HEK293 (cell line): Measurements from ENCODE around the gene PREX1.

Experiments used
- CTCF ChIA-PET: fragments of 350-600 bp; formaldehyde crosslinking; extraction: SDS; loops from one replicate; lab custom pipeline; 2021; ENCODE audit warnings: antibody characterized with exemption; lab: Yijun Ruan, JAX
- POLR2A ChIA-PET: fragments of 300-600 bp; formaldehyde crosslinking; extraction: SDS; loops from one replicate; lab custom pipeline; 2020; ENCODE audit warnings: antibody characterized with exemption, inconsistent platforms; lab: Yijun Ruan, JAX
- H3K27ac ChIP-seq: fragments of 200-500 bp; sonication (Bioruptor generic); 2 replicates; pipeline ENCODE4 v1.5.1; 2014; ENCODE audit warnings: low read depth, low read length, control low read depth, inconsistent platforms; ENCODE audit errors: extremely low read depth
- H3K36me3 ChIP-seq, 2 experiments: fragments of 200-500 bp in 1 of 2; sonication (Bioruptor generic) in 1 of 2; 1 replicate in 1 of 2; 2 replicates in 1 of 2; pipeline ENCODE4 v1.5.1; 2014 to 2017; ENCODE audit warnings: inconsistent platforms in 2 of 2, low read length in 2 of 2; ENCODE audit not compliant: control insufficient read depth in 2 of 2, insufficient read depth in 1 of 2
- H3K4me1 ChIP-seq: fragments of 200-500 bp; sonication (Bioruptor generic); 2 replicates; pipeline ENCODE4 v1.5.1; 2014; ENCODE audit warnings: mild to moderate bottlenecking, low read length, inconsistent platforms; ENCODE audit not compliant: control insufficient read depth, insufficient read depth
- H3K4me3 ChIP-seq: 2 replicates; pipeline ENCODE4 v1.5.1; 2011; ENCODE audit warnings: low read depth, mild to moderate bottlenecking, control low read depth, low read length, moderate library complexity
- H3K9me3 ChIP-seq: fragments of 200-500 bp; sonication (Bioruptor generic); 2 replicates; pipeline ENCODE4 v1.5.1; 2014; ENCODE audit warnings: low read depth, low read length, inconsistent platforms; ENCODE audit not compliant: control insufficient read depth, insufficient read depth
- KLF10 ChIP-seq: fragments of 450-650 bp; IDR thresholded peaks from 2 replicates; pipeline ENCODE4 v1.5.1; 2018; ENCODE audit warnings: missing biosample characterization, mild to moderate bottlenecking, missing genetic modification characterization
- MYNN ChIP-seq: fragments of 450-650 bp; formaldehyde crosslinking; IDR thresholded peaks from 2 replicates; pipeline ENCODE4 v1.5.1; 2016; ENCODE audit warnings: missing biosample characterization, missing genetic modification characterization, borderline replicate concordance
- PATZ1 ChIP-seq: fragments of 450-650 bp; formaldehyde crosslinking; IDR thresholded peaks from 2 replicates; pipeline ENCODE4 v1.5.1; 2016; ENCODE audit warnings: missing biosample characterization, missing genetic modification characterization
- SALL2 ChIP-seq: fragments of 450-650 bp; formaldehyde crosslinking; IDR thresholded peaks from 2 replicates; pipeline ENCODE4 v1.5.0; 2017; ENCODE audit warnings: missing biosample characterization, mild to moderate bottlenecking, missing genetic modification characterization, borderline replicate concordance
- TRIM28 ChIP-seq: IDR thresholded peaks from 2 replicates; pipeline ENCODE4 v1.6.1; 2011; ENCODE audit warnings: low read length, control low read depth, borderline replicate concordance
- ZBTB10 ChIP-seq: fragments of 450-650 bp; formaldehyde crosslinking; IDR thresholded peaks from 2 replicates; pipeline ENCODE4 v1.5.1; 2016; ENCODE audit warnings: missing biosample characterization, missing genetic modification characterization
- ZBTB17 ChIP-seq: fragments of 450-650 bp; formaldehyde crosslinking; IDR thresholded peaks from 2 replicates; pipeline ENCODE4 v1.5.1; 2016; ENCODE audit warnings: missing biosample characterization, missing genetic modification characterization
- ZFP41 ChIP-seq: fragments of 450-650 bp; formaldehyde crosslinking; IDR thresholded peaks from 2 replicates; pipeline ENCODE4 v1.5.1; 2016; ENCODE audit warnings: missing biosample characterization, missing genetic modification characterization, borderline replicate concordance
- ZNF280C ChIP-seq: fragments of 450-650 bp; formaldehyde crosslinking; IDR thresholded peaks from 2 replicates; pipeline ENCODE4 v1.5.1; 2016; ENCODE audit warnings: missing biosample characterization, missing genetic modification characterization
- ZNF366 ChIP-seq: fragments of 450-650 bp; formaldehyde crosslinking; conservative IDR thresholded peaks from 2 replicates; pipeline ENCODE4 v1.5.1; 2016; ENCODE audit warnings: missing biosample characterization, missing genetic modification characterization
- ZNF548 ChIP-seq: fragments of 450-650 bp; formaldehyde crosslinking; IDR thresholded peaks from 2 replicates; pipeline ENCODE4 v1.5.1; 2016; ENCODE audit warnings: missing biosample characterization, missing genetic modification characterization
- ZNF549 ChIP-seq: fragments of 450-650 bp; IDR thresholded peaks from 2 replicates; pipeline ENCODE4 v1.5.1; 2018; ENCODE audit warnings: missing biosample characterization, missing genetic modification characterization, mild to moderate bottlenecking, inconsistent platforms, moderate library complexity
- ZNF658 ChIP-seq: fragments of 450-650 bp; formaldehyde crosslinking; IDR thresholded peaks from 2 replicates; pipeline ENCODE4; 2016; ENCODE audit warnings: missing biosample characterization, missing genetic modification characterization
- ZSCAN16 ChIP-seq: fragments of 450-650 bp; formaldehyde crosslinking; IDR thresholded peaks from 2 replicates; pipeline ENCODE4 v1.5.1; 2016; ENCODE audit warnings: missing biosample characterization, missing genetic modification characterization

PREX1 gene

GRCh38 chr20:48634641-48635040 is 193.2 kb downstream of the PREX1 start:
- CTCF ChIA-PET, result interaction anchor here (0.7 to 2.0 kb wide), 7 partner anchors 9 to 400 kb away, joined by 3 to 15 read pairs (median 4); no protein-coding TSS in a partner anchor
- TF ChIP-seq SALL2 (tag by site-specific recombination) (no peak), MYNN (tag by site-specific recombination) (no peak), TRIM28 (no peak), KLF10 (no peak), ZNF549 (tag by site-specific recombination) (no peak), ZBTB10 (tag by site-specific recombination) (no peak), ZNF658 (tag by site-specific recombination) (no peak), PATZ1 (tag by site-specific recombination) (no peak), ZFP41 (tag by site-specific recombination) (no peak), ZNF280C (tag by site-specific recombination) (no peak)
- TF ChIP-seq, all 188 proteins: peak for 0
- H3K27ac ChIP-seq, result no peak overlapping the region
- no peaks in the 10 kb centered on the region for H3K36me3 ChIP-seq
- H3K4me3 ChIP-seq, result no peak overlapping the region
- no peaks in the 10 kb centered on the region for H3K4me1 ChIP-seq
- POLR2A ChIA-PET, result interaction anchor here (0.6 kb wide), 1 partner anchor 627 kb away, joined by 4 read pairs; no protein-coding TSS in a partner anchor
- no peaks in the 10 kb centered on the region for H3K9me3 ChIP-seq

- CTCF ChIA-PET, result interaction anchor here (1.2 to 1.6 kb wide), 2 partner anchors 8 to 13 kb away, joined by 5 read pairs; no protein-coding TSS in a partner anchor
- H3K4me1 ChIP-seq, result no peaks in the 10 kb centered on the region
- no peak overlapping the region for H3K4me3 ChIP-seq
- H3K9me3 ChIP-seq, result no peaks in the 10 kb centered on the region
- TF ChIP-seq ZNF366 (peak; percentile 96), ZNF548 (no peak), ZBTB17 (tag by site-specific recombination) (peak; percentile 68), ZSCAN16 (tag by site-specific recombination) (no peak)
- TF ChIP-seq, all 188 proteins: peak for 2
- POLR2A ChIA-PET, result no interaction called here
- Histone ChIP-seq H3K27ac (no peak overlapping the region), H3K36me3 (no peaks in the 10 kb centered on the region)
Measured at GRCh38 chr20:48633620-48634257, 194.1 kb downstream of the PREX1 start.
